Subcutaneous preadipocyte (primary cell): Measurements from ENCODE around the gene TTLL13. TPM values are rescaled to one million over a fixed set of nuclear protein-coding genes. Genes with fewer than 3 reads are reported as not detected.

Source experiments
- small RNA-seq: library from RNA; depleted of rRNA; stranded (forward); fragments of <200 nt; gene quantifications from one replicate; pipeline ENCODE3, GENCODE V24; 2012
- total RNA-seq: library from RNA; depleted of rRNA; stranded (reverse); fragments of >200 nt; gene quantifications from 2 replicates; pipeline ENCODE4 v1.2.3, GENCODE V29; 2012

The TTLL13 gene, protein sequence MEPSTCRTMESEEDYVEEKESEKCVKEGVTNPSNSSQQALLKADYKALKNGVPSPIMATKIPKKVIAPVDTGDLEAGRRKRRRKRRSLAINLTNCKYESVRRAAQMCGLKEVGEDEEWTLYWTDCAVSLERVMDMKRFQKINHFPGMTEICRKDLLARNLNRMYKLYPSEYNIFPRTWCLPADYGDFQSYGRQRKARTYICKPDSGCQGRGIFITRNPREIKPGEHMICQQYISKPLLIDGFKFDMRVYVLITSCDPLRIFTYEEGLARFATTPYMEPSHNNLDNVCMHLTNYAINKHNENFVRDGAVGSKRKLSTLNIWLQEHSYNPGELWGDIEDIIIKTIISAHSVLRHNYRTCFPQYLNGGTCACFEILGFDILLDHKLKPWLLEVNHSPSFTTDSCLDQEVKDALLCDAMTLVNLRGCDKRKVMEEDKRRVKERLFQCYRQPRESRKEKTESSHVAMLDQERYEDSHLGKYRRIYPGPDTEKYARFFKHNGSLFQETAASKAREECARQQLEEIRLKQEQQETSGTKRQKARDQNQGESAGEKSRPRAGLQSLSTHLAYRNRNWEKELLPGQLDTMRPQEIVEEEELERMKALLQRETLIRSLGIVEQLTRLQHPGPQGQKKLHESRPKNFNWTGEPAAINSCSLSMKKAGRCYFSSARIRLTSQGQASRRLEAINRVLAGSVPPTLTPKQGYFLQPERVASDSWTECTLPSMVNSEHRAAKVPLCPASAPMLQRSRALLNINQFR
- total RNA-seq, result under 0.01 TPM in 1 of 2 replicates, not detected in the other

DNA sequence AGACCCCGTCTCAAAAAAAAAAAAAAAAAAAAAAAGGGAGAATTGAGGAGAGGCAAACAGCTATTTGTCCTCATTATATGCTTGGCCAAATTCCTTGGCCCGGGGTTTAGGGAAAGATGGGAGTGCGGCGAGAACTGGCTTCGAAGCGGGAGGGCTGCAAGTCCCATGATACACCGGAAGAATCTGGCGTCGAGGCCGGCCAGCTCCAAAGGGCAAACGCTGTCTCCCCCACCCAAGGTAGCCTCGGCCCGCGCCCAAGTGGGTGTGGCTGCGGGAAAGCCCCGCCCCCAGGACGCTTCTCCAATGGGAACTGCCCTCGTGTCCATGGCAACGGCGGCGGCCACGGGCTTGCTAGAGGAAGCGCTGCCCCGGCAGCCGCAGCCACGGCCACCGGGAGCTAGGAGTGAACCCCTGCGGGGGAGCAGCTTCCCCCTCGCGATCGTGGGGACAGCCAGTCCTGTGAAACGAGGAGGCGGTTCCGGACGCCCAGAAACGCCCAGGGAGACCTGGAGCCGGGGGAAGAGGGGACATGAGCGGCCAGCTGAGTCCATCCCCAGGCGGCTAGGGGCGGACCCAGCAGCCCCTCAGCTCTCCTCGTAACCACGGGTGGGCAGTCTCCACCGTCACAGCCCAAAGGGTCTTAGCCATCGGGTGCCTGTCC lies at the start of gene TTLL13:
Gene TTLL13, plus strand, starts transcription at position 354 of the 661 bp plus-strand sequence. CDS start 1,075 bp downstream, outside the sequence.

DNA sequence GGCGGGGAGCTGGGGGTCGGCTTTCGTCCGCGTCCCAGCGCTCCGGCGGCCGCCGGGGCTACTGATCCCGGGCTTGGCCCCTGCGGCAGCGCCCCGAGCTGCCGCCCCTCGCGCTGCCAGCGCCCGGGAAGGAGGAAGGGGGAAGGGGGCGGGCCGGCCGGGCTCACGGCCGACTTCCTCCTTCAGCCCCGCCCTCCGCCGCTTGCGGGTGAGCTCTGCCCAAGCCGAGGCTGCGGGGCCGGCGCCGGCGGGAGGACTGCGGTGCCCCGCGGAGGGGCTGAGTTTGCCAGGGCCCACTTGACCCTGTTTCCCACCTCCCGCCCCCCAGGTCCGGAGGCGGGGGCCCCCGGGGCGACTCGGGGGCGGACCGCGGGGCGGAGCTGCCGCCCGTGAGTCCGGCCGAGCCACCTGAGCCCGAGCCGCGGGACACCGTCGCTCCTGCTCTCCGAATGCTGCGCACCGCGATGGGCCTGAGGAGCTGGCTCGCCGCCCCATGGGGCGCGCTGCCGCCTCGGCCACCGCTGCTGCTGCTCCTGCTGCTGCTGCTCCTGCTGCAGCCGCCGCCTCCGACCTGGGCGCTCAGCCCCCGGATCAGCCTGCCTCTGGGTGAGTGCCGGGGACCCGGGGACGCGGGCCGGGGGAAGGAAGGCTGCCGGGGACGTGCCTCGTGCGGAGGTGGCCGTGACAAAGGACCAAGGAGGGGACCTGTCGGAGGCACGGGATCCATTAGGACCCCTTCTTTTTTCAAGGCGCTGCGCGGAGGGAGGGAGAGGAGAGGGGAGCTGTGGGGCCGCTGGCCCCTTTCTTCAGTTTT lies 48.0 kb upstream of the TTLL13 start, which contains the start of gene SEMA4B:
Gene SEMA4B, plus strand, starts transcription at position 201 of the 814 bp plus-strand sequence. Its CDS starts 249 bp downstream, at position 450.

DNA sequence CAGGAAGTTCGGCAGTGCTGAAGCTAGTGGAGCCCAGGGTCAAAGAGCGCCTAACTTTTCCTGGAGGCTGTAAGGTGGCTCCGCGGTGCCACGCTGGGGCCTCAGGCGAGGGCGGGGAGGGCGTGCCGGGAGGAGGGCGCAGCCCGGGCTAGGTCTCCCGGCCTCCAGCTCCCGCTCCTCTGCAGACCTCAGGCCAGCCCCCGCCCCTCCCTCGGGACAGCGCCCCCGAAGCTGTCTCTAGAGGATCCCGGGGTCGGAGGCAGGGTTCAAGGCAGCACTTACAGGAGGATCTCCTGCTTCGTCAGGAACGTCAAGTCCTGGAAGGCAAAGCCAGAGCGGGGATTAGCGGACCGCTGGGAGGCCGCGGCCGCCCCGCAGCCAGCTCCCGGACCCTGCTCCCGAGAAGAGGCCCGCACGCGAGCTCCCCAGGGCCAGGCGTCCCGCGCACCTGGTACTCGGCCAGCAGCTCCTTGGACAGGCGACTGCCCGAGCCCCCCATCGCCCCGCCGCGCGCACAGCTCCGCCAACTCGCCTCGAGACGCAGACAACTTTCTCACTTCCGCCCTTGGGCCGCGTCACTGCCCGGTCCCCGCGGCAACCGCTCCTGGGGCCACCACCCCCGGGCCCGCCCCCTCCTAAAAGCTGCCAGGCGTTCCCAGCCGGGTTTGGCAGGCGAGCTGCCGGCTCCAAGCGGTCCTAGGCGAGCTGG lies 15.8 kb upstream of the TTLL13 start, which contains the start of gene CIB1:
Gene CIB1, minus strand, starts transcription at position 555 of the 709 bp plus-strand sequence. Its CDS starts 56 bp downstream, at position 499.

DNA sequence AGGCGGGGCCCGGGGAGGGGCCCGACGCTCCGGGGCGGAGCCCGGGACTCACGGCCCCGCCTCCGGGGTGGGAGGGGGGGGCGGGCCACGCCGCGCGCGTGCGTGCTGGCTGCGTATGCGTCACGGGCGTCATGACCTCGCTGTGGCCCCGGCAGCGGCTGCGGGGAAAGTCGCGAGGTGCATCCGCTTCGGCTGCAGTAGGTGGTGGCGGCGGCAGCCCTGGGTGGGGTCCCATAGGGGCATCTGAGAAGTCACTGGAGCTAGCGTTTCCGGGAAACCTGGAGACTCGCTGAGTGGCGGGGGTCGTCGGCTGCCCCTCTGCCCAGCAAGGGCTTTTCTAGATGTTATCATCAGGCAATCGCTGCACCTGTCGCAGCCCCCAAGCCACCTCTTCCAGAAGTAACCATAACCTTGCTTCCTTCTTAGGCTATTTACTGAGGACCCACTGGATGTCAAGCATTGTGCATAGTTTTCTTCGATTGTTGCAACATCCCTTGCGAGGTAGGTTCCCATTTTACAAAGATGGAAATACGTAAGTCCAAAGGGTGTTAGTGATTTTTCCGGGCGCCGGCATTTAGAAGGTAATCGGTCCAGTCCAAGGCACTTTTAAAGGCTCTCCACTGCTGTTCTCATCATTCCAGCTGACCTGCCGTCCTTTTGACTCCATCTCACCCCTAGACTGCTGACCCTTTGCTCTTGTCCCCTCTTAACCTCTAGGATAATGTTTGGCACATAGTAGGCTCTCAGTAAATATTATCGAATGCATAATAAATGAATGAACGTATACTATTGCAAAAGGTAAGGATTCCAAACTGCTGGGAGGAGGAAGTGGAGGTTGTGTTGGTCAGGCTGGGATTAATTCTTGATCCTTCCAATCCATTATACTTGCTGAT lies 15.0 kb upstream of the TTLL13 start, which contains the start of gene GDPGP1:
Gene GDPGP1, plus strand, starts transcription at position 114 of the 893 bp plus-strand sequence. CDS start 6,700 bp downstream, outside the sequence.

DNA sequence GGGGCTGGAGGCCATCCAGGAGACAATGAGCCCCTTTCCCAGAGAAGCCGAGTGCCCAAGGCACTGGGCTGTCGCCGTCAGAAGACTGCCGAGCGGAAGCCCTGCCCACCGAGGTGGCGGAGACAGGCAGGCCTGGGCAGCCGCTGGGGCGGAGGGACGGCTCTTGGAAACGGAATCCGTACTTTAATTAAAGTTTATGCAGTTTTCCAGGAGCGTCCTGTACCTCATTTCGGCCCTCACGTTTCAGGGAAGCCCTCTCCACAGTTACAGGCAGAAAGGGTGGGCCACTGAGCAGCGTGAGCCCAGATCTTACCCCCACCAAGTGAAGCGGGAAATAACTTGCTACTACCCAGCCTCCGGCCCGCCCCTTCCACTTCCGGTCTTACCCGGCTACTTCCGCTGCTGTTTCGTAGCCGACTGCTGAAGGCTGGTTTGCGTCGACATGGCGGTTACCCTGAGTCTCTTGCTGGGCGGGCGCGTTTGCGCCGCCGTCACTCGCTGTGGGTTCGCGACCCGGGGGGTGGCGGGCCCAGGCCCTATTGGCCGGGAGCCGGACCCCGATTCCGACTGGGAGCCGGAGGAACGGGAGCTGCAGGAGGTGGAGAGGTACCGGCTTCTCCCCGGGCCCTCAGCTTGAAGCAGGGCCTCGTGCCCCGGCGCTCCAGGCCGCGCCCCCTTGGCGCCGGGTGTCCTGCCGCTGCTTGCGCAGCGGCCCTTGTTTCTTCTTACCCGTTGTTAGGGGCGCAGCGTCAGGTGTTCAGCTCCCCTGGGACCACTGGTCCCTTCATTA lies 16.1 kb downstream of the TTLL13 start, which contains the start of gene NGRN:
Gene NGRN, plus strand, starts transcription at position 402 of the 790 bp plus-strand sequence. Its CDS starts 41 bp downstream, at position 443.

Small RNA genes within 50 kb of the gene (small RNA-seq; reads per million reads assigned to genes)
- gene AC091167.3 (not detected), gene RN7SL736P (not detected)

Other genes starting within 250 kb of the TTLL13 start
- gene ZNF710, start 248.2 kb upstream of the TTLL13 start, total RNA-seq, result 8.8 and 14.5 TPM in 2 replicates
- gene IDH2, start 147.1 kb upstream of the TTLL13 start, total RNA-seq, result 29.4 and 37.7 TPM in 2 replicates
- gene SEMA4B, start 48.2 kb upstream of the TTLL13 start, total RNA-seq, result 11.0 and 16.4 TPM in 2 replicates
- 24.6 and 29.4 TPM in 2 replicates for gene CIB1, start 15.6 kb upstream of the TTLL13 start, total RNA-seq
- 5.5 and 7.0 TPM in 2 replicates for gene GDPGP1, start 15.3 kb upstream of the TTLL13 start, total RNA-seq
- 26.8 and 29.5 TPM in 2 replicates for gene NGRN, start 16.1 kb downstream of the TTLL13 start, total RNA-seq
- 0.73 and 0.98 TPM in 2 replicates for gene ZNF774, start 102.7 kb downstream of the TTLL13 start, total RNA-seq
- 226 and 287 TPM in 2 replicates for gene IQGAP1, start 138.7 kb downstream of the TTLL13 start, total RNA-seq